Esophagus muscularis mucosa (tissue), 3 donors: ENCODE data around the gene ENDOD1.

Experiments used
- POLR2A ChIP-seq: fragments of 450-650 bp; IDR thresholded peaks from one replicate; pipeline ENCODE4 v1.6.1; 2017; ENCODE audit warnings: antibody characterized with exemption, moderate library complexity, mild to moderate bottlenecking, low read depth
- POLR2AphosphoS5 ChIP-seq, 2 donors: sonication (generic); formaldehyde crosslinking; IDR thresholded peaks; one replicate each; pipeline ENCODE4 v1.6.1; 2017; ENCODE audit warnings: antibody characterized with exemption in 2 of 2
- TF ChIP-seq, protein P1 (sequence below), 3 experiments: fragments of 200-600 bp in 2 of 3; fragments of 450-650 bp in 1 of 3; sonication (generic) in 2 of 3; IDR thresholded peaks; one replicate each; pipeline ENCODE4 v1.5.1; 2017 to 2019; ENCODE audit warnings: antibody characterized with exemption in 3 of 3, mild to moderate bottlenecking in 2 of 3, moderate library complexity in 1 of 3

- no peak for TF ChIP-seq POLR2A
- TF ChIP-seq, protein P1, sequence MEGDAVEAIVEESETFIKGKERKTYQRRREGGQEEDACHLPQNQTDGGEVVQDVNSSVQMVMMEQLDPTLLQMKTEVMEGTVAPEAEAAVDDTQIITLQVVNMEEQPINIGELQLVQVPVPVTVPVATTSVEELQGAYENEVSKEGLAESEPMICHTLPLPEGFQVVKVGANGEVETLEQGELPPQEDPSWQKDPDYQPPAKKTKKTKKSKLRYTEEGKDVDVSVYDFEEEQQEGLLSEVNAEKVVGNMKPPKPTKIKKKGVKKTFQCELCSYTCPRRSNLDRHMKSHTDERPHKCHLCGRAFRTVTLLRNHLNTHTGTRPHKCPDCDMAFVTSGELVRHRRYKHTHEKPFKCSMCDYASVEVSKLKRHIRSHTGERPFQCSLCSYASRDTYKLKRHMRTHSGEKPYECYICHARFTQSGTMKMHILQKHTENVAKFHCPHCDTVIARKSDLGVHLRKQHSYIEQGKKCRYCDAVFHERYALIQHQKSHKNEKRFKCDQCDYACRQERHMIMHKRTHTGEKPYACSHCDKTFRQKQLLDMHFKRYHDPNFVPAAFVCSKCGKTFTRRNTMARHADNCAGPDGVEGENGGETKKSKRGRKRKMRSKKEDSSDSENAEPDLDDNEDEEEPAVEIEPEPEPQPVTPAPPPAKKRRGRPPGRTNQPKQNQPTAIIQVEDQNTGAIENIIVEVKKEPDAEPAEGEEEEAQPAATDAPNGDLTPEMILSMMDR (IDR thresholded peaks at IDR 0.05): no peak
- TF ChIP-seq POLR2AphosphoS5 (IDR thresholded peaks at IDR 0.05): no peak
Observed at GRCh38 chr11:95074792-95075563, 14.7 kb upstream of the ENDOD1 start.
